GM18909 (cell line): ENCODE data around the gene CCHCR1.
A peak's percentile ranks its signal among the peaks of the same experiment; 100 is the strongest.
"Not testable (repeated sequence)": the region's sequence is repeated elsewhere in the genome, so short reads cannot be mapped to it uniquely, and the experiment has no call there.

ENCODE experiments used
- ATAC-seq: cut with Tn5 transposase; IDR thresholded peaks from one replicate; pipeline ENCODE4 v1.9.1; 2021; ENCODE audit warnings: mild to moderate bottlenecking; ENCODE audit not compliant: unreplicated experiment, poor library complexity

The CCHCR1 gene

DNA sequence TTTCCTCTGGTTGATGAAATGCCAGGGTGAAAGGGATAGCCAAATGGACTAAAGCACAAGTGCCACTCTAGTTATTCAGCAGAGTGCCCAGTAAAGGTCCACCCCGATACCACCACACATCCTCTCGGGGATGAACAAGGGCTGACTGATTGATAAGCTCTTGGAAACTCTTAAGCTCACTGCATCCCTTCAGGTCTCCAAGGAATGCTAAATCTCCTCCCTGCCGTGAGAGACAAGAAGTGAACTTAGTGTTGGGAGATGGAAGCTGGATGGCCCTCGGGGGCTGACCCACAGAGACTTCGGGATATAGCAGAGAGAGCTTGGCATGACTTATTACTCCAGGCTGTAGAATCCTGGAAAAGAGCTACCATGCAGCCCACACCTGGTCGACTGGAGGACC is 26.3 kb upstream of the CCHCR1 start:
- ATAC-seq: not testable (repeated sequence)

DNA sequence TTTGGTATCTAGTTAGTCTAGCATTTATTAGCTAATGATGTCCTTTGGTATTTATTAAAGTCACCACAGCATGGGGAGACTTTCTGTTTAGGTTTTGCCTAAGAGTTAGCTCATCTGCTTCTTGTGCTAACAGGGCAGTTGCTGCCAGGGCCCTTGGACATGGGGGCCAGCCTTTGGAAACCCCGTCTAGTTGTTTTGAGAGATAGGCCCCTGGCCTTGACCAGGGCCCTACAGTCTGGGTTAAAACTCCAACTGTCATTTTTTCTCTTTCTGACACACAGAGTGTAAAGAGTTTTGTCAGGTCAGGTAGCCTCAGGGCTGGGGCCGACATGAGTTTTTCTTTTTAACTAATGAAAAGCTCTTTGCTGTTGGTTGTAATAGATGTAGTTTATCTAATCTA is 25.7 kb upstream of the CCHCR1 start:
- not testable (repeated sequence) for ATAC-seq

DNA sequence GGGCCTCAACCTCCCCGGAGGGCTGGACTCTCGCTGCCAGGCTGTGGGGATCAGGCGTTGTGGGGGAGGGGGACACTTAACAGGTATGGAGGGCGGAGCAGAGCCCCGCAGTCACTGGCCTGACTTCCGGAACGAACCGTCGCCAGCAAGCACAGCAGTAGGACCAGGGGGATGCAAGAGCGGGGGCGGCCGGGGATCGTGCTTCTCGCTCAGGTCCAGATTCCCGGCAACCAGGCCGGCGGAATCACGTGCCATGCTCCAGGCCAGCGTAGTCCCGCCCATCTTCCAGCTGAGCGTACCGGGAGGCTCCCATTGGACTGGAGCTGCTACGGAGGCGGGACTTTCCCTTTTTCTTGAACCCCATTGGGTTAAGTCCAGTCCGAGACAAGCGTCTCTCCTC is 22.9 kb upstream of the CCHCR1 start:
- peak; percentile 70 for ATAC-seq

DNA sequence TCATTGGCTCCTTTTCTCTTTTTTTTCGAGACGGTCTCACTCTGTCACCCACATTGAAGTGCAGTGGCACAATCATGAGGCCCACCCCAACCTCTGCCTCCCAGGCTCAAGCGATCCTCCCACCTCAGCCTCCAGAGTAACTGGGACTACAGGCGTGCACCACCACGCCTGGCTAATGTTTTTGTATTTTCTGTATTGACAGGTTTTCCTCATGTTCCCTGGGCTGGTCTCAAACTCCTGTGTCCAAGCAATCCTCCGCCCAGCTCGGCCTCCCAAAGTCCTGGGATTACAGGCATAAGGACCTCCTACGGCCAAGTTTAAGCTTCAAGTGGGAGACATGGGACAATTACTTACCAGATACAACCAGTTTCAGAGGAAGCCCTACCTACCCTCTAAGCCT is 22.3 kb upstream of the CCHCR1 start:
- no peak for ATAC-seq

DNA sequence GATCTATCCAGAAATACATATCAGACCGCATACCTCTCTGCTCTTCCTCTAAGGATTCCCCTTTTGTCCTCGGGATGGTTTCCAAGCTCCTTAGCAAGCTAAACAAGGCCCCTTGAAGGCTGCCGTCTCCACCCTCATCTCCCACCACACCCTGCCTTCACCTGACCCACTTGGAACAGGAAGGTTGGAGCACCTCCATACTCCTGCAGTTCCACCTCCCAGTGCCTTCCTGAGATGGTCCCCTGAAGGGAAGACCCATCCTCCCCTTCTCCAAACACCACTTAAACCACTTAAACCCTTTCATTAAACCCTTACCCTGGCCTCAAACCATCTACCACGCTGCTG is 21.4 kb upstream of the CCHCR1 start:
- ATAC-seq: no peak

DNA sequence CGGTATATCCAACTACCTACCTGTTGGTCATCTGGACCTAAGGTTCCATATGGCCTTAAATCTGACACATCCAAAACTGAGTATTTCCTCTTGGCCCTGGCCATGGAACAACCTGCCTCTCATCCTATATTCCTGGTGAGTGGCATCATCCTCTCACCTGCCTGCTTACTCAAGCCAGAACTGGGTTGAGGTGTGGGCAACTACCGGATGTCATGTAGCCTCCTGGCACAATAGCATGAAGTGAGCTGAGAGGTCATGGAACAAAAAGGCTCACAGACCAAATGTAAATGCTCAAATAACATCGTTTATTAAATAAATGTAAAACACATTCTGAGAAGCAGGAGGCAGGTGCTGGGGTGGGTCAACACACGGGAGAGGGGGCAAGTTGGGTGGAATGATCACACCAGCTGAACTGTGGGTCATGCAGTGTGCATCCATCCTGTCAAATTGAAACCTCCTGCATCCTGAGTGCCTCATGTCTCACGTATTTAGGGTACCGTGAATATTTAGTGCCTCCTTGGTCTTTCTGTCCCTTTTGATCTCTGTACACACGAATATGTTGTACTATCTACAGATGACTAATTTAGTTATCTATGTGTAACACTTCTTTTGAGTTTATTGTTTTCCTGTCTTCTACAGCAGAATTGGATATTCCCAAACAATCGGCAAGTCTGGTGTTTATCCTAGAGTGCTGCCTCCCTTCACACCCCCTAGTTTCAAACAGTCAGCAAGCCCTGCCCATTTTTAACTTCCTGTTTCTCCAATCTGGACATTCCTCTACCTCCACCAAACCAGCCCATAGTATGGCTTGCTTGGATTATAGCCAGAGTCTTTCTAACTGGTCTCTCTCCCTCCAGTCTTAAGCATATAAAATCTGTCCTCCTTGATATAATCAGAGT is 20.8 kb upstream of the CCHCR1 start:
- no peak for ATAC-seq

DNA sequence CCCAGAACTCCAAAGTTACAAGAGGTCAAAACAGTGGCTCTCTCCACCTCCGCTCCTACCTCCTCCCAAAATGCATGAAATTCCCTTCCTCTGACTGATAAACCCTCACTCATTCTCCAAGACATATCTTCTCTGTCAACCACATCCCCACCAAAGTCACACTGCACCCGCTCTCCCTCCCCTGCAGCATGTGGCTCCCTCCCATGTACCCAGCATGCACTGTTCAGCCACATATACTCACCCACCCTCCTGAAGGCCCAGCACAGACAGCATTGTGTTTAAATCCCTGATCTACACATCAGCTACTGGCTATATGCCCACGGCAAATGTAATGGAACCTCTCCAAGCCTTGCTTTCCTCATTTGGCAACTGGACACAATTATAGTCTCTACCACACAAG is 18.4 kb upstream of the CCHCR1 start:
- ATAC-seq: no peak

DNA sequence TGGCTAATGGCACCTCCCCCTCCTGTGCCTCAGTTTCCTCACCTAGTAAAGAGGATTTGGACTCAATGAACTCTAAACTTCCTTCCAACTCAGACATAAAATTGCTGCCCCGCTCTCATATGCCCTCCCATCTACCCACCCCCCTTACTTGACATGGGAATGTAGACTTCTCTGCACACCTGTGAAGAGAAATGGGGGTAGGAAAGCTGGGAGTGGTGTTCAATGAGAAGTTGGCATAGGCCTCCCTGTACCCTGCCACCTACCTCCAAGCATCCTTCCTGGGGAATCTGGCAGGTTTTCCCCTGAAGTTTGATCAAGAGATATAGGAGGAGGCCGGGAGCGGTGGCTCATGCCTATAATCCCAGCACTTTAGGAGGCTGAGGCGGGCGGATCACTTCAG is 16.8 kb upstream of the CCHCR1 start:
- ATAC-seq: no peak

DNA sequence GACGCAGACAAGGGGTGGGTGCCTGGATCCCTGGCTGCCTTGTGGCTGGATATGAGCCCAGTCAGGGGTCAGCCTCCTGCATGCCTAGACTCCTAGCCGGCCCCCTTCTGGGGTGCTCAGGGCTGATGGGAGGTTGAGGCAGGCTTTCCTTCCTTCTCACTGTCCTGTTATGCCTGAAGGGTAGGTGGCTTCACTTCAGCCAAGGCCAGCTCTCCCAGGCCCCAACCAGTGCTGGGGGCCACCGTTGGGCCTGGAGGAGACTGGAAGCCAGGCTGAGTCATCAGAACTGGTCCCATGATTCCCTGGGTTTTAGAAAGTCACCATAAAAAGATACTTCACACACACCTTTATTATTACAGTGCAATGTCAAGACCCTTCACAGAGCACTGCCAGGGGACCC is 15.8 kb upstream of the CCHCR1 start:
- ATAC-seq: no peak

DNA sequence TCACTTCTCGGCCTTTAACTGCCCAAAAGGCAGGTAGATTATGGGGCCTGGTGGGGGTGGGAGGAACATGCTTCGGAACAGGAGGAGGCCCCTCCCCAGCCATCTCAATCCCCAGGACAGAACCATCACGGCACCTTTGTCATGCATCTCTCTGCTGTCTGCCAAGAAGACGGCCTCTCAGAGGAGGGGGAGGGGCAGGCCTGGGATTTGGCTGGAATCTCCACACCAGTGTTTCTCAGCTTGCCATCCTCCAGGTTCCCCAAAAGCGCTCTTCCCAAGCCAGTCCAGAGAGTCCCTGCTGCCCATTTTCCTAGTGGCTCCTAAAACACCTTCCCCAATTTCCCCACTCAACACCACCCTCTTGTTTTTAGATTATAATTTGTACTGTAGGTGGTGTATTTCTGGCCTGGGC is 15.4 kb upstream of the CCHCR1 start:
- ATAC-seq: no peak

DNA sequence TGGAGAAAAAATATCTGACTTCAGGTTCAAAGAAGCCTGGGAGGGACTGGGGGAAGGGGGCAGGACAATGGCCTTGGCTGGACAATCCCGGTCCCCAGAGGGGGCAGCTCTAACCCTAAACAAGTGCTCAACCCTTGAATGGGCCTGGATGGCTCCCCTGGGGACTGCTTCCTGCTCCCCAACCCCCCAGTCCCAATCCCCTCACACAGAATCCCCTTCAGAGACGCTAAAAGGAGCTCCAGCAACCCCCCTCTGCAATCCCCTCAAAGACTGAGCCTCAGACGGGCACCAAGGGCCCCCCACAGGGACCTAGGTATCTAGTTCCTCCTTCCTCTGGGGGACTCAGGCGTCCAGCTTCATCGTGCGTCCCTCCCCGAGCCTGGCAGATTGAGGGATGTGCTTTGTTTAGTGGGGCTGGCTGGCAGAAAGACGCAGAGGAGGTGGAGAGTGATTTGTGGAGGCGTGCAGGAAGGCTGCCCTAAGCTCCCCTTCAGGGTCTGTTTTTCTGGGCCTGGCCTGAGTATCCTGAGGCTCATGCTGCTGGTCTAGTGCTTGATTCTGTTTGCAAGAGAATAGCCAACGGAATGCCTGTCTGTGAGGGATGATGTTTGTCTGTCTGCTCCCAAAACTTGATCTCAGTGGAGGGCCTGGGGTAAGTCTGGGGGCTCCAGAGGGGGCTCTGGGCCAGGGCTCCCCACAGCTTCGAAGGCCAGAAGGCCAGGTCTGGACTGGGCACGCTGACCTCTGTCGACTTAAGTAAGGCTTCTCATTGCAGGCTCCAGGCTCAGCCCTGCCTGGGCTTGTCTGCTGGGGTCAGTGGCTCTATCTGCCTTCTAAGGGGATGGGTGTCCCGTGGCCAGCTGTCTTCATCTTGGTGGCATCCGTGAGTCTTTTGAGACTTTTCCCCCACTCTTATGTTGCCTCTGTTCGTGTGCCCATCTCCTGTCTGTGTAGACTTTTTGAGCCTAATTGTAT is 14.6 kb upstream of the CCHCR1 start:
- ATAC-seq: no peak

DNA sequence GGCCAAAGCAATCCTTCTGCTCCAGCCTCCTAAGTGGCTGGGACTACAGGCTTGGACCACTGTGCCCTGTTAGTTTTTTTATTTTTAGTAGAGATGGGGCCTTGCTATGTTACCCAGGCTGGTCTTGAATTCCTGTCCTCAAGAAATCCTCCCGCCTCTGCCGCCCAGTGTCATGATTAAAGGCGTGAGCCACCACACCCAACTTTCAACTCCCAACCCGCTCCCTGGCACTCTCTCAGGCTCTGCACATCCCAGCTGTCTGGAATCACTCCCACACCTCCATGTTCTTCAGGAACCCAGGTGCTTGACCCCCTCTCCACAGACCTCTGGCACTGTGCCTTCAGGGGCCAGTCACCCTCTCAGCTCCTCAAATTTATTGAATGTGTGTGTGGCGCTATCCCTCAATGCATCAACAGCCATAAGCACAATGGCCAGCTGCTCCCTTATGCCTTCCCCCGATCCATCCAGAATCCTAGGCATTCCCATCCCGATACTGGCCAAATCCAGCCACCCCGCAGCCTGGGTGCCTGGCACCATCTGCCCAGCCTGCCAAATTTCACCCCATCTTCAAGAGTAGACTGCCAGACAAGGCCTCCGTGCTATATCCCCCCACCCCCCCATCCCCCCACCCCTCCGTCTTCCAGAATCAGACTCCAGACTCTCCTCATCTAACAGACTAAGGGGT is 13.5 kb upstream of the CCHCR1 start:
- ATAC-seq: no peak

DNA sequence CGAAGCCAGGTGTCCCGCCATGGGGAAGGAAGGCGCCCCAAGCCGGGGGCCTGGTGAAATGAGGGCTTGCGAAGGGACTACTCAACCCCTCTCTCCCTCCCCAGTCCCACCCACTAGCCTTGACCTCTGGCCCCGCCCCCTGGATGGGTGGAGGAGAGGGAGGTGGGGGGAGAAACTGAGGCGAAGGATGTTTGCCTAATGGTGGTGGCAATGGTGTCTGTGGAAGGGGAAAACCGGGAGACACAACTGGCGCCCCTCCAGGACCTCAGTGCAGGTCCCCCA is 12.9 kb upstream of the CCHCR1 start, which contains the start of gene POU5F1:
Gene POU5F1, minus strand, starts transcription at position 83 of the 282 bp plus-strand sequence. Its CDS starts 62 bp downstream, at position 21.
- no peak for ATAC-seq

DNA sequence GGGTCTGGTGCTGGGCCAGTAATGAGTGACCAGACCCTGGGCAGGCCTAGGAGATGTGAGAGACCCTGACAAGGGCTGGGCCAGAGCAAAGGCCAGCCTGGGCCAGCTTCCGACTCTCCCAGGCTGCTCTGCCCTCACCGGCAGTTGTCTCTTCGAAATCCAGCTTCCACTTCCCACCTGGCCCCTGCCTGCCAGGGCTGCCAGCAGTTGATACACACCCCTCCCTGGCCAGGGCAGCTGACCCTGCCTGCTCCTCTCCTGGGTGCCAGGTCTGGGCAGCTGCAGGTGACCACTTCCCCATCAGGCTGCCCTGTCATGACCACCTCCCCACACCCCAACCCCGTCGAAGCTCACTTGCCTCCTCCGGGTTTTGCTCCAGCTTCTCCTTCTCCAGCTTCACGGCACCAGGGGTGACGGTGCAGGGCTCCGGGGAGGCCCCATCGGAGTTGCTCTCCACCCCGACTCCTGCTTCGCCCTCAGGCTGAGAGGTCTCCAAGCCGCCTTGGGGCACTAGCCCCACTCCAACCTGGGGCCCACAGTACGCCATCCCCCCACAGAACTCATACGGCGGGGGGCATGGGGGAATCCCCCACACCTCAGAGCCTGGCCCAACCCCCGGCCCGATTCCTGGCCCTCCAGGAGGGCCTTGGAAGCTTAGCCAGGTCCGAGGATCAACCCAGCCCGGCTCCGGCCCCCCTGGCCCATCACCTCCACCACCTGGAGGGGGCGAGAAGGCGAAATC is 12.4 kb upstream of the CCHCR1 start:
- not testable (repeated sequence) for ATAC-seq

DNA sequence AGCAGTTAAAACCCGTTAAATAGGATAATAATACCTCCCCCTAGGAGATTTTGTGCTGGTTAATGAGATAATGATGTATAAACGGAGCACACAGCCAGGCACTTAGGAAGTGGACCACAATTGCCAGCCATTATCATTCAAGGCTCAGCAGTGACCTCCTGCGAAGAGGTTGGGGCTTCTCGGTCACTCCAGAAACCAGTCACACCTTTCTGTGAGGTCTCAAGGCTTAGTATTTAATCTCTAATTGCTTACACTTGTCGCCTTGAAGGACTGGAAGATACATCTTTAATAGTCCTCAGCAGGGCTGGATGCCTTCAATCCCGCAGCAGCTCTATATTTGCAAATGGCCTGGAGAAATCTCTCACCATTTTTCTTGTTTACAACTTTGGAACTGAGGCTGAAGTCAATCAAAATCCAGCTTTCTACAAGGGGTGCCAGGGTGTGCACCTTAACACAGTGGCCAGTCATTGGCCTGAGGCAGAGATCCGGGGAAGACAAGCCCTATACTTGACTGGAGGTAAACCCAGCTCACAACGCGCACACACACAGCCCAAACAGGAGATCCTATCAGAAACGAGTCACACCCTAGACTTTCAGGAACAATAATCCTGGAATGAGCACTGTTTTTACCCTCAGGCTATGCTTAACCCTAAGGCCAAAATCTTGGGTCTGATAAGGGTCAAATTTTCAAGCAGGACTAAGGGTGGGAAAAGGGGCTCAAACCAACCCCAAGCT is 11.7 kb upstream of the CCHCR1 start:
- no peak for ATAC-seq

DNA sequence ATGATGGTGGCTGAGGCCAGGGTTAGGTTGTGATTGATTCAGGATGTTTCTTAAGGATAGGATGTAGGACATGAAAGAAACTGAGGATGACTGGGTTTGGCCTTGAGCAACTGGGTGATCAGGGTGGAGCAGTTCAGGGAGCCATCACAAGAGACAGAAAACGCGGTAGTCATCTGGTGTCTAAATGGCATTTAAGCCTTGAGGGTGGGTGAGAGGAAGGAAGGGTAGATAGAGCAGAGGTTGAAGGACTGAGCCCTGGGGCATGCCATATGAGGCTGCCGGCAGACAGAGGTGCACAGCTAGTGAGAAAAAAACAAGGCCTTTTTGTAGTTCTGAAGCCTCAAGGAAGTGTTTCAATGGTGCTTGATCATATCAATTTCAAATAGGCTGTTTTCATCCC is 11.0 kb upstream of the CCHCR1 start:
- ATAC-seq: no peak

DNA sequence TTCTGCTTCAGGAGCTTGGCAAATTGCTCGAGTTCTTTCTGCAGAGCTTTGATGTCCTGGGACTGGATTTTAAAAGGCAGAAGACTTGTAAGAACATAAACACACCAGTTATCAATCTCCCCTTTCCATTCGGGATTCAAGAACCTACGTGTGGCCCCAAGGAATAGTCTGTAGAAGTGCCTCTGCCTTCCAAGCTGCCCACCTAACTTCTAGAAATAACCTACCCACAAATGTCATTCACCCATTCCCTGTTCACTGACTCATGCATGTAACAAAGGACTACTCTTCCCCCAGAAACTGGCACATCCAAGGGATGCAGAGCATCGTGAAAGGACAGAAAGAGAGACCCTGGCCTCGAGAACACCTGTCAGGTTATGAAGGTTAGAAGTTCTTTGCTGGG is 8.4 kb upstream of the CCHCR1 start:
- no peak for ATAC-seq

DNA sequence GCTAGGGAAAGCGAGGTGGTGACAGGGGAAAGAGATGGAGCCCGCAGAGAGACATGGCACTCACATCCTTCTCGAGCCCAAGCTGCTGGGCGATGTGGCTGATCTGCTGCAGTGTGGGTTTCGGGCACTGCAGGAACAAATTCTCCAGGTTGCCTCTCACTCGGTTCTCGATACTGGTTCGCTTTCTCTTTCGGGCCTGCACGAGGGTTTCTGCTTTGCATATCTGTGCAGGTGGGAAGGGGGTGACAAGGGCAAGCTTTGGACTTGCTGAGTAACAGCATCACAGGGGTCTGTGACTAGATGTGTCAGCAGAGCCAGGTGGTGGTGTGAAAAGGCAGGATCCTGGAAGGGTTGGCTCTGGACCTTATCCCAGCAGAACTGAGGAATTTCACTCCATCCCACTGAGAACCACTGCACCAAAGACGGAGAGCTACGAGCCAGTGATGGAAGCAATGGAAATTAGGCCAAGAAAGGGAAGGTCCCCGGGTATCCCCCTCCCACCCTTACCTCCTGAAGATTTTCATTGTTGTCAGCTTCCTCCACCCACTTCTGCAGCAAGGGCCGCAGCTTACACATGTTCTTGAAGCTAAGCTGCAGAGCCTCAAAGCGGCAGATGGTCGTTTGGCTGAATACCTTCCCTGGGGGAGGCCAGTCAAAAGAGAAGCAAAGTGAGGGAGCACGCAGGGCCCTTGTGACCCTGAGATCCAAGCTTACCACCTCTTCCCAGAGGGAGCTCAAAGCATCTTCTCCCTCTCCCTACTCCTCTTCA is 7.6 kb upstream of the CCHCR1 start:
- ATAC-seq: peak; percentile 76
